ENCODE measurements around the gene PCCA.

PCCA gene

GRCh38 chr13:100436099-100436498 lies 347.2 kb downstream of the PCCA start:
- no peak for DNase-seq

GRCh38 chr13:100438059-100438788 lies 349.3 kb downstream of the PCCA start:
- no peak for DNase-seq

GRCh38 chr13:100439247-100439970 lies 350.5 kb downstream of the PCCA start:
- DNase-seq: no peak

GRCh38 chr13:100440751-100441425 lies 352.0 kb downstream of the PCCA start:
- no peak for DNase-seq

GRCh38 chr13:100442095-100442832 lies 353.4 kb downstream of the PCCA start:
- DNase-seq: no peak

GRCh38 chr13:100443278-100443997 lies 354.5 kb downstream of the PCCA start:
- DNase-seq: no peak

- DNase-seq: no peak
These were observed 355.1 kb downstream of the PCCA start for GRCh38 chr13:100443998-100444328.

- no peak for DNase-seq
These were observed 358.9 kb downstream of the PCCA start for GRCh38 chr13:100447831-100448230.

GRCh38 chr13:100451923-100452322 lies 363.0 kb downstream of the PCCA start:
- no peak for DNase-seq

- no peak for DNase-seq
These were observed 366.0 kb downstream of the PCCA start for GRCh38 chr13:100454876-100455275.

- DNase-seq: no peak
These were observed 369.8 kb downstream of the PCCA start for GRCh38 chr13:100458673-100459072.

- no peak for DNase-seq
These were observed 370.9 kb downstream of the PCCA start for GRCh38 chr13:100459747-100460146.

GRCh38 chr13:100460266-100460665 lies 371.4 kb downstream of the PCCA start:
- no peak for DNase-seq

- DNase-seq: no peak
These were observed 371.9 kb downstream of the PCCA start for GRCh38 chr13:100460791-100461190.

- DNase-seq: no peak
These were observed 372.6 kb downstream of the PCCA start for GRCh38 chr13:100461309-100462030.

GRCh38 chr13:100464006-100464405 lies 375.1 kb downstream of the PCCA start:
- no peak for DNase-seq

- DNase-seq: no peak
These were observed 376.7 kb downstream of the PCCA start for GRCh38 chr13:100465558-100465957.

GRCh38 chr13:100470866-100471505 lies 382.1 kb downstream of the PCCA start:
- DNase-seq: no peak

- no peak for DNase-seq
These were observed 384.2 kb downstream of the PCCA start for GRCh38 chr13:100473087-100473486.

GRCh38 chr13:100473501-100474044 lies 384.7 kb downstream of the PCCA start:
- DNase-seq: no peak

- DNase-seq: no peak
These were observed 388.1 kb downstream of the PCCA start for GRCh38 chr13:100476963-100477362.

All from NCI-H1694 (cell line).